WERI-Rb-1 (cell line): ENCODE results near the gene FRMD4A.

ENCODE experiments used
- DNase-seq: peaks from one replicate; pipeline ENCODE4 v3.0.0-alpha.2; 2020
- H3K27ac ChIP-seq: fragments of 250-450 bp; sonication (Bioruptor Pico); 2 replicates; pipeline ENCODE4 v1.5.1; 2020; ENCODE audit warnings: mild to moderate bottlenecking, moderate library complexity
- H3K27me3 ChIP-seq: fragments of 250-450 bp; sonication (Bioruptor Pico); 2 replicates; pipeline ENCODE4 v1.5.1; 2021; ENCODE audit warnings: mild to moderate bottlenecking, low read depth, moderate library complexity; ENCODE audit not compliant: insufficient read depth, severe bottlenecking
- H3K36me3 ChIP-seq: fragments of 250-450 bp; sonication (Bioruptor Pico); 2 replicates; pipeline ENCODE4 v1.5.1; 2020; ENCODE audit warnings: mild to moderate bottlenecking, moderate library complexity
- H3K4me3 ChIP-seq: 2 replicates; pipeline ENCODE4 v1.5.1; 2011; ENCODE audit warnings: low read depth, mild to moderate bottlenecking, control low read depth, low read length
- H3K9me3 ChIP-seq: fragments of 250-450 bp; sonication (Bioruptor Pico); 2 replicates; pipeline ENCODE4 v1.5.1; 2021; ENCODE audit warnings: mild to moderate bottlenecking, moderate library complexity; ENCODE audit not compliant: severe bottlenecking
- TF ChIP-seq, protein P1 (sequence below): IDR thresholded peaks from 2 replicates; pipeline ENCODE4 v1.5.1; 2011; ENCODE audit warnings: low read depth, mild to moderate bottlenecking, control low read depth, inconsistent platforms, low read length

The FRMD4A gene

DNA sequence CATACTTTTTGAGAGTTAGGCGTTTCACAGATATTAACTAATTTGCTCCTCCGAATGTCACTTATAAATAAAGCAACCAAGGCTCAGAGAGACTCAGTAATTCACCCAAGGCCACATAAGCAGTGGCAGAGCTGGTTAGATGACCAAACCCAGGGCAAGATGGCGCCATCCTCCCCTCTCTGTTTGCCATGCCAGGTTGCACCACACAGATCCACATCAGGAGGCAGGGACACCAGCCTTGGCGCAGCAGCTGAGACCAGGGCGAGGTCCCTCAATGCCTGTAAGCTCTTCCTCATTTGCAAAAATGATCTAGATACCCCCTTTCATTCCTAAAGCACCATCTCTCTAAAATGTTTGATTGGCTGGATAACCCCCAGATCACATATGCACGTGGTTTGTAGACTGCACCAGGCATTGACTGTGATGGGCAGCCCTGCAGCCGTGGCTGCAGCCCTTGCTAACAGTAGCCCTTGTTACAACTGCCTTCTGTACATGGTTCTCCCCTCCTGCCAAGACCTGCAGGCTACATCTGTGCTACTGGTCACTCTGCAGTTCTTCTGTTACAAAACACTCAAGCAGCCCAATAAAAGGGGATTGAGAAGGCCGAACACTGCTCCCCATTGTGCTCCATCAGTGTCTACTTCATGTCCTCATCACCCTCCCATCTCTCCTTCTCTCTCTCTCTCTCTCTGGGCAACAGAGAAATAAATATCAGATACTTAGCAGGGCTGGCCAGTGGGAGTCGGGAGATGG, 445.3 kb downstream of the FRMD4A start:
- no peaks in the 10 kb centered on the region for H3K27me3 ChIP-seq
- H3K9me3 ChIP-seq: no peaks in the 10 kb centered on the region
- no peak overlapping the region for H3K27ac ChIP-seq
- no peak overlapping the region for H3K4me3 ChIP-seq
- TF ChIP-seq, protein P1, sequence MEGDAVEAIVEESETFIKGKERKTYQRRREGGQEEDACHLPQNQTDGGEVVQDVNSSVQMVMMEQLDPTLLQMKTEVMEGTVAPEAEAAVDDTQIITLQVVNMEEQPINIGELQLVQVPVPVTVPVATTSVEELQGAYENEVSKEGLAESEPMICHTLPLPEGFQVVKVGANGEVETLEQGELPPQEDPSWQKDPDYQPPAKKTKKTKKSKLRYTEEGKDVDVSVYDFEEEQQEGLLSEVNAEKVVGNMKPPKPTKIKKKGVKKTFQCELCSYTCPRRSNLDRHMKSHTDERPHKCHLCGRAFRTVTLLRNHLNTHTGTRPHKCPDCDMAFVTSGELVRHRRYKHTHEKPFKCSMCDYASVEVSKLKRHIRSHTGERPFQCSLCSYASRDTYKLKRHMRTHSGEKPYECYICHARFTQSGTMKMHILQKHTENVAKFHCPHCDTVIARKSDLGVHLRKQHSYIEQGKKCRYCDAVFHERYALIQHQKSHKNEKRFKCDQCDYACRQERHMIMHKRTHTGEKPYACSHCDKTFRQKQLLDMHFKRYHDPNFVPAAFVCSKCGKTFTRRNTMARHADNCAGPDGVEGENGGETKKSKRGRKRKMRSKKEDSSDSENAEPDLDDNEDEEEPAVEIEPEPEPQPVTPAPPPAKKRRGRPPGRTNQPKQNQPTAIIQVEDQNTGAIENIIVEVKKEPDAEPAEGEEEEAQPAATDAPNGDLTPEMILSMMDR: no peak
- no peak for DNase-seq
- H3K36me3 ChIP-seq: no peaks in the 10 kb centered on the region

DNA sequence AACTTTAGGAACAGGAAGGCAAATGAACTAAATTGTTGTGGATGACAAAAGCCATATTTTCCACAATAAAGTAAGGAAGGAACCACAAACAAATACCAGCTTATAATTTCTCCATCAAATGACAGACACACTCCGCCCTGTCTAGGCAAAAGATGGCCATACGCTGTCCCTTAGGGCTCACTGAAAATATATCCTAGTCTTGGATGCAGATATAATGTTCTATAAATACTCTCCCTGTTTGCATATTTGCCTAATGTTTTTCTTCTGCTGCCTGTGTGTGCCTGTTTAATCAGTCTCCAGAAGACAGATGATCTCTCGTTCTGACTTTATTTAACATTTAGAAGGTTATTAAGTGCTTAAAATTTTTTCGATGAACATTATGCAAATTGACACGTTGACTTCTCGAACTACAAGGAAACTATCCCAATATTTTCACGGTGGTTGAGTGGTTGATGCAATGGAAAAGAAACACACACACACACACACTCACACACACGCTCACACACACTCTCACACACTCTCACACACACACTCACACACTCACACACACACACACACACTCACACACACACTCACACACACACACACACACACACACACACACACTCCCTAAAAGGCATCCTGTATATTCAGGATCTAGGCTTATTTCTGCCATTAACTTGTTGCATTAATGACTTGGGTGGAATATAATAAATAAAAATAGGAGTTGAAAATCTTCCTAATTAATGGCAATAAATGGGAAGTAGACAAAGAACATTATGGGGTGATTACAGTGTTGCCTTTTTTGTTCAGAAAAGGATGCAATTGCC, 446.9 kb downstream of the FRMD4A start:
- TF ChIP-seq, protein P1: no peak

DNA sequence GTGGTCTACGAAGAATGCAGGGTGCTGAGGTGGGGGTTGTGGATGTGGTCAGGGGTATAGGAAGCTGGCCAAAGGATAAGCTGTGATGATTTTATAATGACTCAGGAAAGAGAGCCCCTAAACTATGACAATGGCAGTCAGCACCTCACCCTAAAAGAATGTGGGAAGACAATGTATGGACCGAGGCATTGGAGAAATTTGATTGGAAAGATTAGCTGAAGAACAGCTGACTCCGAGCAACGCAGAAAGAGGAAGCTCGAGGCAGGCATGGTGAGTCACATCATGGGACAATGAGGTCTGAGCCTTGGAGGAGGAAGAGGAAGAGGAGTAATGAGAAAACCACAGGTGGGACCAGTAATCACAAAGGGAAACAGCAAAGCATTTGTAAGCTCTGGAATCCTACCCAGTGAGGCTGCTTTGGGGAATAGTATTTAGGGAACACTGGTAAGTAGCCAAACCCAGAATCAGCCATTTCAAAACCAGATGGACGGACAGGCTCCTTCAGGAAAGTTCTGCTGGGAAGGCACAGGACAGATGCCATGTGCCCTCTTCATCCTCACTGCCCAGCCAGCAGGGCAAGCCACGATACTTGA, 448.5 kb downstream of the FRMD4A start:
- H3K27me3 ChIP-seq: no peaks in the 10 kb centered on the region
- H3K4me3 ChIP-seq: no peak overlapping the region
- no peaks in the 10 kb centered on the region for H3K36me3 ChIP-seq
- H3K9me3 ChIP-seq: no peaks in the 10 kb centered on the region
- TF ChIP-seq, protein P1: no peak
- H3K27ac ChIP-seq: no peak overlapping the region
- DNase-seq: no peak

More for the DNA sequence above, 446.9 kb downstream of the FRMD4A start:
- Histone ChIP-seq H3K36me3 (no peaks in the 10 kb centered on the region), H3K27me3 (no peaks in the 10 kb centered on the region), H3K4me3 (no peak overlapping the region), H3K9me3 (no peaks in the 10 kb centered on the region), H3K27ac (no peak overlapping the region)
- DNase-seq: no peak

DNA sequence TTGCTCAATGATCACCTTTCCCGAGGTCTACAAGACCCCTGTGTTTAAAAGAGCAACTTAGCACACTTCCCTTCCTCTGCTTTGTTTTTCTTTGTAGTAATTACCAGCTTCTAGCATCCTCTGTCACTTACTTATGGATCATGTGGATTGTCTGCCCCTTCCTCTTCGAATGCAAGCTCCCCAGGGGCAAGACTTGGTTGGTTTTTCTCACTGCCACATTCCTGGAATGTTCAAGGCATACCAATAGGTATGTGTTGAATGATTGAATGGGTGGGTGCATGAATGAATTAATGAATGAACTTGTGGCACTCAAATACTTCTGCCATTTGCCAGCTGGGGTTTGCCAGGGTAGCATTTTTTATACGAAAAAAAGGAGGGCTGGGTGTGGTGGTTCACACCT, 450.0 kb downstream of the FRMD4A start:
- Histone ChIP-seq H3K27ac (no peak overlapping the region), H3K9me3 (no peaks in the 10 kb centered on the region), H3K27me3 (no peaks in the 10 kb centered on the region), H3K4me3 (no peak overlapping the region), H3K36me3 (no peaks in the 10 kb centered on the region)
- DNase-seq: no peak
- TF ChIP-seq, protein P1: no peak

DNA sequence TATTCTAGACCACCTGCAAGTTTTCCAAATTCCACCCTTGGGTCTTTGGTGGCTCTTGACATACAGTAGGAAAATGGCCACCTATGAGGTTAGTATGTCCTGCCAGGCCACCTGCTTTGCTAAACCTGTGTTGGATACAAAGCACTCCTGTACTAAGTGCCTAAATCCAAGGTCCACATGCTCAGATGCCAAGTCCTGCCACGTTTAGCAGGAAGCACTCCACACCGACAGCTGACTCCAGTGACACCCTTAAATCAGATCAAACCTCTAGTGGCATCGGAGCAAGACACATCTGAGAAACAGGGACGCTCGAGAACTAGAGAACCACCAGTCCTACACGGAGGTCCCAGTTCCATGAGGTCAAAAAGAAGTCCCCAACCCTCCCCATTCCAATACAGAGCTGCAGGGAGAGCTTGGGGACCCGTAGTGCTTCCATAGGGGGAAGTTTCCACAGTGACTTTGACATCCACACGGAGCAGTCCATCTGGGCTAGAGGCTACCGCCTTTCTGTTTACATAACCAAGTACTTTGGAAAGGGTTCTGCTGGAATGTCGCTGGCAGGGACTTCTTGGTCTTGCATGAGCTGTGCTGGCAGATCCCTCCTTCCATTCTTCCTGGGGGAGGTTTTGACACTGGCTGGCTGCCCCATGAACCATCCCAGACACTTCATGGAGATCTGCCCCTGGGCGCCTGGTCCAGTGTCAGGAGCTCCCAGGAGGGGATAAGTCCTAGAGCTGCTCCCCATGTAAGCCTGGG, 453.4 kb downstream of the FRMD4A start:
- TF ChIP-seq, protein P1: no peak
- no peak overlapping the region for H3K27ac ChIP-seq
- DNase-seq: no peak
- no peaks in the 10 kb centered on the region for H3K27me3 ChIP-seq
- H3K4me3 ChIP-seq: no peak overlapping the region
- H3K36me3 ChIP-seq: no peaks in the 10 kb centered on the region
- H3K9me3 ChIP-seq: no peaks in the 10 kb centered on the region
